Body of pancreas (tissue), 4 donors: ENCODE data around the gene KCNJ6.

ENCODE experiments used
- POLR2A ChIP-seq, 3 donors: fragments of 450-650 bp; IDR thresholded peaks; one replicate each; pipeline ENCODE4 v1.6.1; 2016; ENCODE audit warnings: antibody characterized with exemption in 3 of 3, mild to moderate bottlenecking in 2 of 3
- TF ChIP-seq, protein P1 (sequence below), 7 experiments: fragments of 450-650 bp in 4 of 7; fragments of 200-600 bp in 3 of 7; sonication (generic) in 3 of 7; IDR thresholded peaks; one replicate each; pipeline ENCODE4 v1.5.1; 2016 to 2019; ENCODE audit warnings: antibody characterized with exemption in 7 of 7

DNA sequence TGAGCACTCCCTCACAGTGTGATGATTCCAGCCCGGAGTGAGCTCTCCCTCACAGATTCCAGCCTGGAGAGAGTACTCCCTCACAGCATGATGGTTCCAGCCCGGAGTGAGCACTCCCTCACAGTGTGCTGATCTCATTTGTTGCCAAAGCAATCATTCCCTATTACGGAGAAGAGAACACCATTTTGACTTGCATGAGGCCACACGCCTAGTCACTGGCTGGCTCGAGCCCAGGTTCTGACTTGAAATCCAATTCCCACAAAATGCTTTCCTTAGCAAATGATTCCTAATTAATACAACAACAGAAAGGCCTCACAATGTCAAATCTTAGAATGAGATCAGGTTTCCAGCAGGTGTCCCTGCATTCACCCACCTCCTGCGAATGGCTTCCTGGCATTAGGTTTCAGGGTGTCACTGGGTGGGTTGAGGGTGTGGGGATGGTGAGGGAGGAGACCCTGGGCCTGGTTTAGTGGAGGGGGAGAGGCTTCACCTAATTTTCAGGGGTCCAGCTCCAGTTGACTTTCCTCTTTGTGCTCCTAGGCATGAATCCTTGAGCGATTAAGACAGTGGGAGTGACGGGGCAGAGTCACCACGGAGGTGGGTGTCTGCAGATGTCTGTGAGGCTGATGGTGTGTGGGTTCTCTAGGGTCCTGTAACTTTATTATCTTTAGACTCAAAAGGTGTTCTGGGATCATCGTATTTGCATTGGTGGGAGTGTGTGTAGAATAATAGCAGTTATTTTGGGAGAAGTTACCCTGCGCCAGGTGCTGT lies 158.5 kb downstream of the KCNJ6 start:
- TF ChIP-seq, protein P1, sequence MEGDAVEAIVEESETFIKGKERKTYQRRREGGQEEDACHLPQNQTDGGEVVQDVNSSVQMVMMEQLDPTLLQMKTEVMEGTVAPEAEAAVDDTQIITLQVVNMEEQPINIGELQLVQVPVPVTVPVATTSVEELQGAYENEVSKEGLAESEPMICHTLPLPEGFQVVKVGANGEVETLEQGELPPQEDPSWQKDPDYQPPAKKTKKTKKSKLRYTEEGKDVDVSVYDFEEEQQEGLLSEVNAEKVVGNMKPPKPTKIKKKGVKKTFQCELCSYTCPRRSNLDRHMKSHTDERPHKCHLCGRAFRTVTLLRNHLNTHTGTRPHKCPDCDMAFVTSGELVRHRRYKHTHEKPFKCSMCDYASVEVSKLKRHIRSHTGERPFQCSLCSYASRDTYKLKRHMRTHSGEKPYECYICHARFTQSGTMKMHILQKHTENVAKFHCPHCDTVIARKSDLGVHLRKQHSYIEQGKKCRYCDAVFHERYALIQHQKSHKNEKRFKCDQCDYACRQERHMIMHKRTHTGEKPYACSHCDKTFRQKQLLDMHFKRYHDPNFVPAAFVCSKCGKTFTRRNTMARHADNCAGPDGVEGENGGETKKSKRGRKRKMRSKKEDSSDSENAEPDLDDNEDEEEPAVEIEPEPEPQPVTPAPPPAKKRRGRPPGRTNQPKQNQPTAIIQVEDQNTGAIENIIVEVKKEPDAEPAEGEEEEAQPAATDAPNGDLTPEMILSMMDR (IDR thresholded peaks at IDR 0.05), result no peak
- TF ChIP-seq POLR2A (IDR thresholded peaks at IDR 0.05), result no peak
